ENCODE results near the gene KLF7. TPM values are rescaled to one million over a fixed set of nuclear protein-coding genes. Genes with fewer than 3 reads are reported as not detected.

The KLF7 gene
- total RNA-seq, 1 donor from 2014 or later, result 18.1 TPM

- no peak for DNase-seq
Observed at GRCh38 chr2:207123776-207124391, 41.9 kb downstream of the KLF7 start.

DNA sequence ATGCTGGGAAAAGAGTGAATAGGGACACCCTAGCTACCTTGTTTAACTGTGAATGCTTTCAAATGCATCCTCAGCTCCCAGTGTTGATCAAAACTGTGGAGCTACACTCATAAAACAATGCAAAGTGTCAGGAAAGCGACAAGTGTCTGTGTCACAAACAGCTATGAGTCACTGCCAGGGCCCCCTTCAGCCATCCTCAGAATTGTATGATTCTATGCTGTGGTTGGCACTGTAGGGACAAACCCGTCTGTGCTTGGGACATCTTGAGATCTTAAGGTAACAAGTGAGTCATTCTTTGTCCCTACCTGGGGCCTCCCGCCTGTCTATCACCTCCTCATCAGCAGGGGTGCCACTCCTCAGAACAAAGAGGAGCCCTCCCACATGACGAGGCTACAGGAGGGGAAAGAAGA, 42.4 kb downstream of the KLF7 start:
- no peak for DNase-seq

DNA sequence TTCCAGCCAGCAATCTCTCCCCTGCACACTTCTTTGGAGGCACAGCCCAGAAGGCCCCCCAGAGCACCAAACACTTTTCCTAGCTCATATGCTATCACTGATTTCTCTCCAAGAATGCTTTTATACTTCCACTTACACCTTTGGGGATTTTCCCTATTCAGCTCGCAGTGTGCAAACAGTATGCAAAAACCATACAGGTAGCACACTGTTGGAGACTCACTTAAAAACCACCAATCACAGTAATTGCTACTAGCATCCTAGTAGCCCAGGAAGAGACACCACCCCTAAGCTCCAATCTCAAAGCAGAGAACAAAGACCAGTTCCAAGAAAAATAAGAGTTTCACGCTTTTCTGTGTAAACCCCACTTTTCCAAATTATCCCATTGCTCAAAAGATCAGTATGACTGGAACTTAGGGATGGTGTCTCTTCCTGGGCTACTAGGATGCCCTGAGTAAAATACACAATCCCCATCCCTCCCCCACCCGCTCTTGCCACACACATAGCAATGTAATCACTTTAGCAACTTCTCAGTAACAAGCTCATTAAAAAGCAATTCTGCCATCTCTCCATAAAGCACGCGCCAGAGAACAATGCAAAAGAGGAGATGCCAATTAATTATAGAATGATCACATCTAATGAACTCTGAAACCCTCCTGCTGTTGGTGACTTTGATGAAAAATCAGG, 43.0 kb downstream of the KLF7 start:
- no peak for DNase-seq

DNA sequence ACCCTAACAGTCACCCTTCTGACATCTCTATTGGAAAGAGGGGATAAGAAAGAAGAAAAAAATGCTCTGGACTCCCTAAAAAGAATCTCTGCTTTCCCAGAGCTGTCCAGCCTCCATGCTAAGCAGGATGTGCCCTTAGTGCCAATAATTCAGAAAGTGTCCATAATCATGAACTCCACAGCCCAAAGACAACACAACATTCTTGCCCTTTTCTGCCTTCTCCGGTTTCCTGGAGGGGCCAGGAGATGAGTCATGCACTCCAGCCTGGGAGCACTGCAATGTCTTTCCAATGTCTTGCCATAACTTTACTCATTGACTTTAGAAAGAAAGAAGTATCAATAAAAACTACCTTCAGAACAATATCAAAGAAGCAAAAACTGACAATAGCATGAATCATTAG, 44.0 kb downstream of the KLF7 start:
- no peak for DNase-seq

GRCh38 chr2:207119048-207119447, 46.7 kb downstream of the KLF7 start:
- DNase-seq, result no peak

DNA sequence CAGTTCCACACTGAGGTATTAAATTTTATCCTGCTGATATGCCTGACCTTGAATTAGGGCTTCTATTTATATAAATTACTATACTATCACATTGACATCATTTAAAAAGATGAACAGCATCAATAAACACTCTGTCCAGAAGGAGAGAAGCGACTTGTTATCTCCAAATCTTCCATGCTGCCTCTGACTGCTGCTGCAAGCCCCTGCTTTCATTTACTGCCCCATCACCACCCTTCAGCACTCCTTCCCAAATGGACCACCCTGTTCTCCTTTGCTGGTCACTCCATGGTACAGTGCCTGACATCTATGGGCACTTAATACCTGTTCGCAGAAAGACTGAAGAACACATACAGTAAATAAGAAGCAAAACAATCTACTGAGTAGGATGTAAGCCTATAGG, 48.1 kb downstream of the KLF7 start:
- no peak for DNase-seq

- peak; percentile 53 for DNase-seq
Observed at GRCh38 chr2:207115715-207116364, 49.9 kb downstream of the KLF7 start.

- DNase-seq, result peak; percentile 6
Observed at GRCh38 chr2:207113414-207113813, 52.3 kb downstream of the KLF7 start.

DNA sequence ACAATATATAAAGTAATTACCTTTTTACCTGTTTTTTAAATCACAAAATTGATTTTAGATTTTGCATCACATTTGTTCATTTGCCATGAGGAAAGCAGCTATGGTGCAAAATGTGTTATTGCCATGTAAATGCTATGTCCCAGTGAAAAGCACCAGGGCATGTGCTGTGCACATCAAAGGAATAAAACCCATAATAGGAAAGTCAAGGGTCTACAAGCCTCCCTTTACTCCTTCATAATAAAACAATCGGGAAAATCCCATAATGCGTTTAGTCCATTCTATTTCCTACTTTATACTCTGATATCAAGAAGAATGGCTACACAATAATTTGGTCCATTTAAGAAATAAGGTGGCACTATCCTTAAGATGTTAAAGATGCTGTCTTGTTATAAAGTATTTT, 53.0 kb downstream of the KLF7 start:
- no peak for DNase-seq

GRCh38 chr2:207112383-207112782, 53.4 kb downstream of the KLF7 start:
- no peak for DNase-seq

GRCh38 chr2:207111757-207112156, 54.0 kb downstream of the KLF7 start:
- DNase-seq, result no peak

GRCh38 chr2:207110715-207111114, 55.0 kb downstream of the KLF7 start:
- no peak for DNase-seq

- DNase-seq, result no peak
Observed at GRCh38 chr2:207110310-207110709, 55.4 kb downstream of the KLF7 start.

DNA sequence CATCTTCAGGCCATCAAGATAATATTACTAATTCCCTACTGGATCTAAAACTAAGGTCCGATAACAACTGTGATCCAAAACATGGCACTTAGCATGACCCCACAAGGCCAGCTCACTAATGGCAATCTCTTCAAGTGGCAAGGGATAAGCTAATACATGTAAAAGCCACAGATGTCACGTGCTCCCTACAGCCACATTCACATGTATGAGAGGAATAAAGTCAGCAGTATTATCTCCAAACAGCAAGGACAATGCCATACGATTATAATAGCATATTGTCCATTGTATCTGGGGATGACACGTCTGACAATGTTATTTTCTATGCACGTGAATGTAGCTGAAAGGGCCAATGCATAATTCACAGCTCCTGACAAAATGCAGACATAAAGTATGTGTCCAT, 56.0 kb downstream of the KLF7 start:
- no peak for DNase-seq

DNA sequence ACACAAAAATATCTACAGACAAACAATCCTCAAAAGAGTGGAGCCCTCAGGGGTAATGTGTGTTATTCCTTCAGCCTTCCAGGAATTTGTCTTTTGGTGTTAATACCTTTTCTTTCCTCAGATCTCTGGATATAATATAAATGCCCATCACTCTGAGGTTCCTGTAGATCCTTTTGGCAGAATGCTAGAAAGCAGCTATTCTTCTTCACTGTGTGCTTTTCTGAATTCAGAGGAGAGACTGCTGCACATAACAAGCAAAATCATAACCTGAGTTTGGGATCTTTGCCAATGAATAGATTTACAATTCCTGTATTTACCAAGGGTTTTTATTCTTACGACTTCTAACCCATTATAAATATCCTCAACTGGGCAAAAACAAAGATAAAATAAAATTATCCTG, 57.3 kb downstream of the KLF7 start:
- DNase-seq, result no peak

DNA sequence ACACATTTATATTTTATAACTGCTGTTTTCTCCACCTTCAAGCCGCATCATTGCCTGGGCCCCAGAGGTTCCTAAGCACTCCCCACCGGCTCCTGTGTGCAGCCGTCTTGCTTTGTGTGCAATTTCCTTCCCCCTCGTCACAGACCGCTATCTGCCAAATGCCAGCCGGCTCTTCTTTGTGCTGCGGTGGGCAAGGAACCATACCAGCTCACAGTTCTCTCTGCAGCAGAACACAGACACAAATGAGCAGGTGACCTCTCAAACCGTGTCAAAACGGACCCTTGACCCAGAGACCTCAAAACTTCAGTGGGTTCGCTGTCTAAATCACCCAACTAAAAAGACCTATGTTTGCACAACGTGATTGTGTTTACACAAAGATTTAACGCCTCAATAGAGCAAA, 58.2 kb downstream of the KLF7 start:
- no peak for DNase-seq

DNA sequence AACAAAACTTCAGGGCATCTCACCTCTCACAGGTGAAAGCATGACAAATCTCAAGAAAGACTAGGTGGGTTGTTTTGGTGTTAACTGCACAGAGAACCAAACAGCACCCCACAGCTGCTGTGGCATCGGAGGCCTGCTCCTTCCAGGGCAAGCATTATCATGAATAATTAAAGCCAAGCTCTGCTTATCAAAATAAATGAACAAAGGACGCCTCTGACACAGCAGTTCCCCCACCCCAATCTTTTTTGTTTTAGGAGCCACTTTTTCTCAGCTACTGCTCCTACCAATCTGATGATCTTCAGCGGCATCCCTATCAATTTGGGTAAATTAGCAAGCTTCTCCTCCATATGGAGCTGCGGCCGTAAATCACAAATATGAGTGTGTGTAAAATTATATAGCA, 58.6 kb downstream of the KLF7 start:
- no peak for DNase-seq

DNA sequence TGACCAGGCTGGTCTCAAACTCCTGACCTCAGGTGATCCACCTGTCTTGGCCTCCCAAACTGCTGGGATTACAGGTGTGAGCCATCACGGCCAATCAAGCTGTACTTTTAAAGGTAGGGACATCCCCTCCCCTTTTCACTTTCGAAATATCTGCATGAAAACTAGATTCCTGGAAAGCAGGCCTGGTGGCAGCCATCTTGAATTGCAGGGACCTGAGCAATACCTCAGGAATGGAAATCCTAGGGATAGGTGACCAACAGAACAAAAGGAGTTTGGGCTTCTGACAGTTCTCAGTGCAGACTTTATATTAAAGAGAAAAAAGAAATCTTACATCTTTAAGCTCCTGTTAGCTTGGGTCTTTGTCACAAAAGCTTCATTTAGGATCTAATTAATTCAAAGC, 62.6 kb downstream of the KLF7 start:
- DNase-seq, result no peak

GRCh38 chr2:207101984-207102383, 63.8 kb downstream of the KLF7 start:
- no peak for DNase-seq

GRCh38 chr2:207097278-207097677, 68.5 kb downstream of the KLF7 start:
- no peak for DNase-seq

GRCh38 chr2:207095963-207096362, 69.8 kb downstream of the KLF7 start:
- DNase-seq, result no peak

DNA sequence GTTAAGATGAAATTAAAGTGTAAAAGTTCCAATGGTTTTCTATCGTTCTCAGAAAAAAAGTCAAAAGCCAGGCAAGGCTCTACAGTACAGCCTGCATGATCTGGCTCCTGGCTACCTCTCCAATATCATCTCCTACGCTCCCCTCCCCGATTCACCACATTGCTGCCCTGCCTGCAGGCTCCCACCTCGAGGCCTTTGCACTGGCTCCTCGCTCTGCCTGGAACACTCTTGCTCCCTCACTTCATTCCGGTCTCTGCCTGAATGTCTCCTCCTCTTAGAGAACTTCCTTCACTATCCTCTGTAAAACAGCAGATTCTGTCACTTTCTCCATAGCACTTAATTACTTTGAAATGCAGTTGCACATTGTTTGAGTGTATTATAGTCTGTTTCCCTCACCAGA, 72.5 kb downstream of the KLF7 start:
- DNase-seq, result no peak

DNA sequence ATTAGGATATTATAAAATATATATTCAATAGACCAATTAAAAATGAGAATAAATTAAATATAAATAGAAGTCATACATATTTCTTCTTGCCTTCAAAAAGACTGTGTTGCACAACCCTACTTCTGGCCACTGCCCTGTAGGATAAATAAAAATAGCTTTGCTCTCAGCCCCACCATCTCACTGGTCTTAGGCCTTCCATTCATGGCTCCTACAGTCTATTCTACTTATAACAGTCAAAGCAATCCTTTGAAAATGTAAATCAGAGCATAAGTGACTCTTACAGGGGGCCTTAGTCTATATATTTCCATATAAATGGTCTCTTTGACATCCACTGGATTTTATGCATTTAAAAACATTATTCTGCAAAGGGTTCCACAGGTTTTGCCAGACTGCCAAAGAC, 72.9 kb downstream of the KLF7 start:
- no peak for DNase-seq

- DNase-seq, result no peak
Observed at GRCh38 chr2:207091928-207092327, 73.8 kb downstream of the KLF7 start.
